ENCODE results near the gene ALG8.
"Not testable (repeated sequence)": the region's sequence is repeated elsewhere in the genome, so short reads cannot be mapped to it uniquely, and the experiment has no call there.

Gene ALG8

GRCh38 chr11:78067704-78068103, 71.7 kb downstream of the ALG8 start:
- DNase-seq, result no peak

DNA sequence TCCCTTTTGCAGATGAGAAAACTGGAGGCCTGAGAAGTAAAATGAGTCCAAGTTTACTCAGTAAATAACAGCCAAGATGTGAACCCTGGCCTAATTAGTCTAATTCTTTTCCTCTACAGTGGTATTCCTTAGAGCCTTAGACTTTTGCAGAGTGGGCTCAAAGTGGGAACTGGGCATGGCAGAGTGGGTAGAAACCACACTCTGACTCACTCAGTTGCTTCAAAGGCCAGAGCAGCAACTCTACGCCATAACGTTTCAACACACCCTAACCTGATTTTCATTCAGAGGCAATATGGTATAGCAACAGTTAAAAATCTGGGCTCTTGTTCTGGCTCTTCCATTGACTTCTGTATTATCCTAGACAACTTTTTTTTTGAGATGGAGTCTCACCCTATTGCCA, 73.0 kb downstream of the ALG8 start:
- DNase-seq, result no peak

- no peak for DNase-seq
Measured at GRCh38 chr11:78065203-78065602, 74.2 kb downstream of the ALG8 start.

DNA sequence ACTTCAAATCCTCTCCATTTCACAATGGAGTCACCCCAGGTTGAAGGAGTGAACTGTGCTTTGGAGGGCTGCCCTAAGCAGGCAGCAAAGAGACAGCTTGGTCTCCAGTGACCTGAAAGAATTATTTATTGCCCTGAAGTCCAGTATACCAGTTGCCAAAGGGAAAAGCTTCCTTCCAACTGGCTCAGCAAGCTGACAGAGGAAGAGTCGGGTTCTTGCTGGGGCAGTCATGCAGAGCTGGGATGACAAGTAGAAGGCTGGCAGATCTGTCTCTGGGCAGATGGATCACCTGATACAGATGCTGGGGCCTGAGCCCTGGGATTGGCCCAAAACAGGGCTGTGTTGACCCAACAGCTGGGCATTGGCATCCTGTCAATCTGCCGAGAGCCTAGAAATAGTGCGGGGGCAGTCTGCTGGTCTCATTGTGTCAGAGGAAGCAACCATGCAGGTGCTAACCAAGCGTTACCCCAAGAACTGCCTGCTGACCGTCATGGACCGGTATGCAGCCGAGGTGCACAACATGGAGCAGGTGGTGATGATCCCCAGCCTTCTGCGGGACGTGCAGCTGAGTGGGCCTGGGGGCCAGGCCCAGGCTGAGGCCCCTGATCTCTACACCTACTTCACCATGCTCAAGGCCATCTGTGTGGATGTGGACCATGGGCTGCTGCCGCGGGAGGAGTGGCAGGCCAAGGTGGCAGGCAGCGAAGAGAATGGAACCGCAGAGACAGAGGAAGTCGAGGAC, 75.8 kb downstream of the ALG8 start, which contains the start of gene THRSP:
Gene THRSP (plus strand): TSS at position 422 of the 742 bp plus-strand sequence. CDS start 21 bp downstream, at position 443.
- no peak for DNase-seq

DNA sequence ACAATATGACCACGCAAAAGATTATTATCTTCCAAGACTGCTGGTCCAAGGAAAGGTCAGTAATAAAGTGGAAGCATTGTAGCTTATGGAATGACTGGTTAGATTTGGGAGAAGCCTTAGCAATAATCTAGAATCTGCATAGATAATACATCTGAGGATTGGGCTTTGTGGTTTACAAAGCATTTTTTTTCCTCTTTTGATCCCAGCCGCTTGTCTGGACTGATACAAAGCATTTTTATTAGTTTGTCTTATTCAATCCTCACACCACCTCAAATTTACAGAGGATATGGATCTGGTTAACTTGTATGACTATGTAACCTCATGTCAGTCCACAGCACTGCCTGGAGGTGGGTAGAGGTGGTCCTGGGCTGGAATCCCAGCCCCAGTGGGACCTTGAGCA, 76.8 kb downstream of the ALG8 start:
- DNase-seq, result no peak

DNA sequence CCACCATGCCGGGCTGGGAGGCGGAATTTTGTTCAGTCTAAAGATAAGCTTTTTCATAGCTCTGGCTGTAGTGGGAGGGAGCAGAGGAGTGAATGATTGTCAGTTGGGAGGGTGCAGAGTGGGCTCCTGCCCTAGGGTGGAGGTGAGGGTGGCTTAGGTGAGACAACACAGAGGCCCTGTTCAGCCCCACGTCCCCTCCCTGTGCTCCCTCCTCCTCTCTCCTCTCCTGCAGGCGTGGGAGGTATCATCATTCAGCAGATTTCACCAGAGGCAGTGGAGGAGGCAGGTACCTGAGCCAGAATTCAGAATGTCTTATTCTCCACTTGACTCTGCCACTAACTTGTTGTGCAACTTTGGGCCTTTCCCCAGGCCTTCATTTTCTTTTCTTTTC, 77.5 kb downstream of the ALG8 start:
- no peak for DNase-seq

DNA sequence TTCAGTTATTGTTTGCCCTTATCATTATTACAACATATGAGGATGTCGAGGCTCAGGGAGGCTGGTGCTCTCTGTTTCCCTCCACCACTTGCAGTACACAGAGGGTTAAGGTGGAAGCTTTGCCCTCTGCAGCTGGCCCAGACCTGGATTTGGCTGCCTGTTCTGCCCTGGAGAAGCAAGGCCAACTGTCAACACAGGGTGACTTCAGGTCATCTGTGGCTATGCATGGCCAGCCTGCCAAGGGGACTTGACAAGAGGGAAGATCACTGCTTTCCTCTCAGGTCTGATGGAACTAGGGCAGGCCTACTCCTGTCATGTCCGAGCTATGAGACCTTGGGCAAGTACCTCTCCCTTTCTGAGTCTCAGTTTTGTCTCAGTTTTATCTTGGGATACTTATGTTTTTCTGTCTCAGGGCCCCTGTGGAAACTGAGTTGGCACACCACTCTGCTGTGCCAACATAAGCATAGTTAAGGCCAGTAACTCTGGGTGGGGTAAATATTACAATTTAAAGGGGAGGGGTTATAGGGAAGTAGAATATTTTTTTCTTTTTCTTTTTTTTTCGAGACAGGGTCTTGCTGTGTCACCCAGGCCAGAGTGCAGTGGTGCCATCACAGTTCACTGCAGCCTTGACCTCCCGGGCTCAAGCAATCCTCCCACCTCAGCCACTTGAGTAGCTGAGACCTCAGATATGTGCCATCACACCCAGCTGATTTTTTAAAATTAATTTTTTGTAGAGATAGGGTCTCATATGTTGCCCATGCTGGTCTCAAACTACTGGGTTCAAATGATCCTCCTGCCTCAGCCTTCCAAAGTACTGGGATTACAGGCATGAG, 78.1 kb downstream of the ALG8 start:
- no peak for DNase-seq

DNA sequence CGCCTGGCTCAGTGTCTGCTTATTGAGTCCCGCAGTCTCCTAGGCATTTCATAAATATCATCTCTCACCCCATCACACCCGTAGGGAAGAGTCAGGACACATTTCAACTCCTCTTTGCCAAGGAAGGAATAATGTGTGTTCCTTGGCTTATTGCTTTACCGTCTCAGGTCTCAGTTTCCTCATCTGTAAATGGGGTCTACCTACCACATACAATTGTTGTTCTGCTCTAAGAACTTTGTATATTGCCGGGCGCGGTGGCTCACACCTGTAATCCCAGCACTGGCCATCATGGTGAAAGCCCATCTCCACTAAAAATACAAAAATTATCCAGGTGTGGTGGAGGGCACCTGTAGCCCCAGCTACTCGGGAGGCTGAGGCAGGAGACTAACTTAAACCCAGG, 78.9 kb downstream of the ALG8 start:
- DNase-seq, result no peak

DNA sequence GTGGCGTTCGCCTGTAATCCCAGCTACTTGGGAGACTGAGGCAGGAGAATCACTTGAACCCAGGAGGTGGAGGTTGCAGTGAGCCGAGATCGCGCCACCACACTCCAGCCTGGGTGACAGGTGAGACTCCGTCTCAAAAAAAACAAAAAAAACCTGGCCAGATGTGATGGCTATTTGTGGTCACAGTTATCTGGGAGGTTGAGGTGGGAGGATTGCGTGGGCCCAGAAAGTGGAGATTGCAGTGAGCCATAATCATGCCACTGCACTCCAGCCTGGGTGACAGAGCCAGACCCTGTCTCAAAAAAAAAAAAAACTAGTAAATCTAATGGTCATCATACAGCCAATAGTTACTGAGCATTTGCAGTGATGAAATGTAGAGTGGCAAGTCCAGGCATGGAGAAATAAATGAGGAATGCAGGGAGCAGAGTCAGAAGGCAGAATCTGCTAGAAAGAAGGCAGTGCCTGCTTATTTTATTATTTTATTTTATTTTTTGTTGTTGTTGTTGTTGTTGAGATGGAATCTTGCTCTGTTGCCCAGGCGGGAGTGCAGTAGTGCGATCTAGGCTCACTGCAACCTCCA, 79.6 kb downstream of the ALG8 start:
- not testable (repeated sequence) for DNase-seq

DNA sequence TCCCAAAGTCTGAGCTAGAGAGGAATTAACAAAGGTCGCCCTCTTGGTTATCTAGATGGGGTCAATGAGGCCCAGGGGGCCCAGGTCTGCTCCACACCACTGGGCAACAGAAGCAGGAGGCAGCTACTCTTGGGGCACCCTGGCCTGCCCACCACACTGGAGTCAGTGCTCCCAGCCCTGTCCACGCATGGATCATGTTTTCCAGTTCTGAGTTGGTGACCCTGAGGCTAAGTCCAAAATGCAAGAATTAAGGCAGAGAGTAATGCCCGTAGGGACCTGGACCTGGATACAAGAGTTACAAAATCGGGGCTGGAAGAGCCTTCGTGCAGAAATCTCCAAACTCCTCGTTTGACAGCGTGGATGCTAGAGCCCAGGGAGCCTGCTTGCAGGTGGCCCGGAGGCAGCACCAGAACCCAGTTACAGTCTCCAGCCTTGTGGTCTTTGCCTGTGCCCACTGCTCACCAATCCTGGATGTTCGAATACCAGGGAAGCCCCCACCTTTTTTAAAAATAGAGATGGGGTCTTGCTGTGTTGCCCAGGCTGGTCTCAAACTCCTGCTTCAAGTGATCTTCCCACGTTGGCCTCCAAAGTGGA, 81.9 kb downstream of the ALG8 start:
- no peak for DNase-seq

- no peak for DNase-seq
Measured at GRCh38 chr11:78056093-78056492, 83.3 kb downstream of the ALG8 start.

GRCh38 chr11:78054971-78055370, 84.5 kb downstream of the ALG8 start:
- no peak for DNase-seq

GRCh38 chr11:78050964-78051831, 88.2 kb downstream of the ALG8 start:
- no peak for DNase-seq

All from CD4-positive, alpha-beta T cell treated with Interleukin-1 beta for 1 hour (primary cell).